GM12878 (cell line): ENCODE results near the gene KANSL3. TPM values are rescaled to one million over a fixed set of nuclear protein-coding genes. Genes with fewer than 3 reads are reported as not detected.

ENCODE experiments used
- CEBPB ChIP-seq, 2 experiments: fragments of 150-350 bp in 1 of 2; IDR thresholded peaks; 2 replicates each; pipeline ENCODE4 v1.6.1; 2012 to 2014; ENCODE audit warnings: low read depth in 2 of 2, low read length in 2 of 2, borderline replicate concordance in 1 of 2, inconsistent platforms in 1 of 2
- CUX1 ChIP-seq: IDR thresholded peaks from 2 replicates; pipeline ENCODE4 v1.6.1; 2012; ENCODE audit warnings: improper control_type of control experiment, low read depth, low read length; ENCODE audit not compliant: insufficient replicate concordance
- NBN ChIP-seq: fragments of 450-650 bp; IDR thresholded peaks from 2 replicates; pipeline ENCODE4 v1.6.1; 2016
- NKRF ChIP-seq: fragments of 450-650 bp; conservative IDR thresholded peaks from 2 replicates; pipeline ENCODE4 v1.6.1; 2017; ENCODE audit warnings: mild to moderate bottlenecking, moderate library complexity
- NR2F1 ChIP-seq: fragments of 450-650 bp; conservative IDR thresholded peaks from 2 replicates; pipeline ENCODE4 v1.6.1; 2017; ENCODE audit warnings: mild to moderate bottlenecking
- POLR2AphosphoS5 ChIP-seq: IDR thresholded peaks from 2 replicates; pipeline ENCODE4 v1.6.1; 2011; ENCODE audit warnings: mild to moderate bottlenecking, low read length, inconsistent platforms
- RELB ChIP-seq: fragments of 450-650 bp; IDR thresholded peaks from 2 replicates; pipeline ENCODE4 v1.6.1; 2017; ENCODE audit warnings: low read depth, mild to moderate bottlenecking, moderate library complexity
- polyA plus RNA-seq, 11 experiments: library from polyadenylated mRNA; depleted of rRNA in 4 of 11; unstranded in 6 of 11; stranded (reverse) in 5 of 11; fragments of >200 nt; fragmentation: Nextera tagmentation in 4 of 11; fragmentation: Illumina TruSeq in 1 of 11; extraction: Ambion mirVana in 4 of 11; extraction: Trizol in 1 of 11; gene quantifications; 1 replicate in 1 of 11; 2 replicates in 10 of 11; pipeline versions ENCODE4 v1.2.1 to v1.2.3, GENCODE V29; 2011 to 2016; ENCODE audit warnings: inconsistent platforms in 2 of 11, missing spikeins in 2 of 11, low read depth in 1 of 11
- total RNA-seq, 4 experiments: library from RNA; depleted of rRNA in 3 of 4; stranded (reverse); fragments of >200 nt in 3 of 4; fragmentation: Illumina TruSeq in 1 of 4; extraction: Trizol in 1 of 4; gene quantifications; 2 replicates each; pipeline versions ENCODE4 v1.2.1 to v1.2.3, GENCODE V29; 2013 to 2021

KANSL3 gene
- total and polyA plus RNA-seq, 10 of the 15 experiments (the other 5 are each of a cell fraction or from before 2014, with no cell fraction given), result 5.6 to 25.9 (median 16.7) TPM

GRCh38 chr2:96553176-96553956 is 84.7 kb downstream of the KANSL3 start (continued):
- no peak for TF ChIP-seq CEBPB (IDR thresholded peaks at IDR 0.05; ENCODE audit: borderline replicate concordance in 1 of 2, low read depth in 2 of 2, low read length in 2 of 2)
- TF ChIP-seq RELB, result no peak
- TF ChIP-seq NKRF, result no peak
- no peak for TF ChIP-seq CUX1
- no peak for TF ChIP-seq NR2F1
- no peak for TF ChIP-seq NBN
- peak; percentile 32 for TF ChIP-seq POLR2AphosphoS5
